HG03457 (cell line): ENCODE measurements around the gene PHLDA3.

ENCODE experiments used
- ATAC-seq: cut with Tn5 transposase; IDR thresholded peaks from one replicate; pipeline ENCODE4 v1.9.1; 2021; ENCODE audit warnings: moderate number of reproducible peaks; ENCODE audit not compliant: unreplicated experiment

The PHLDA3 gene

GRCh38 chr1:201436393-201436792 is 32.6 kb downstream of the PHLDA3 start:
- ATAC-seq = no peak

- no peak for ATAC-seq
Measured at GRCh38 chr1:201434266-201434665, 34.7 kb downstream of the PHLDA3 start.

GRCh38 chr1:201433609-201434008 is 35.4 kb downstream of the PHLDA3 start:
- no peak for ATAC-seq

GRCh38 chr1:201430776-201431175 is 38.2 kb downstream of the PHLDA3 start:
- ATAC-seq = no peak

GRCh38 chr1:201429736-201430501 is 39.1 kb downstream of the PHLDA3 start:
- ATAC-seq = no peak

GRCh38 chr1:201427963-201428362 is 41.0 kb downstream of the PHLDA3 start:
- no peak for ATAC-seq

- no peak for ATAC-seq
Measured at GRCh38 chr1:201426479-201427310, 42.3 kb downstream of the PHLDA3 start.

- no peak for ATAC-seq
Measured at GRCh38 chr1:201424146-201424545, 44.8 kb downstream of the PHLDA3 start.

GRCh38 chr1:201423655-201424054 is 45.3 kb downstream of the PHLDA3 start:
- no peak for ATAC-seq

- ATAC-seq = no peak
Measured at GRCh38 chr1:201422436-201423030, 46.5 kb downstream of the PHLDA3 start.

- no peak for ATAC-seq
Measured at GRCh38 chr1:201422026-201422425, 47.0 kb downstream of the PHLDA3 start.

- no peak for ATAC-seq
Measured at GRCh38 chr1:201421041-201421440, 47.9 kb downstream of the PHLDA3 start.

GRCh38 chr1:201420608-201421002 is 48.4 kb downstream of the PHLDA3 start:
- no peak for ATAC-seq

GRCh38 chr1:201419746-201420607 is 49.0 kb downstream of the PHLDA3 start:
- no peak for ATAC-seq

- no peak for ATAC-seq
Measured at GRCh38 chr1:201419256-201419655, 49.7 kb downstream of the PHLDA3 start.

GRCh38 chr1:201418461-201418860 is 50.5 kb downstream of the PHLDA3 start:
- ATAC-seq = no peak
